Measurements from ENCODE around the gene GAGE12E. TPM values are rescaled to one million over a fixed set of nuclear protein-coding genes. Genes with fewer than 3 reads are reported as not detected.
"Not testable (repeated sequence)": the region's sequence is repeated elsewhere in the genome, so short reads cannot be mapped to it uniquely, and the experiment has no call there.

GAGE12E gene, protein sequence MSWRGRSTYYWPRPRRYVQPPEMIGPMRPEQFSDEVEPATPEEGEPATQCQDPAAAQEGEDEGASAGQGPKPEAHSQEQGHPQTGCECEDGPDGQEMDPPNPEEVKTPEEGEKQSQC
- polyA plus RNA-seq (2014; cell fraction: cytosol; rRNA removed) = not detected in 2 replicates
- not detected in 2 replicates for polyA plus RNA-seq (2014; cell fraction: nucleus; rRNA removed)

DNA sequence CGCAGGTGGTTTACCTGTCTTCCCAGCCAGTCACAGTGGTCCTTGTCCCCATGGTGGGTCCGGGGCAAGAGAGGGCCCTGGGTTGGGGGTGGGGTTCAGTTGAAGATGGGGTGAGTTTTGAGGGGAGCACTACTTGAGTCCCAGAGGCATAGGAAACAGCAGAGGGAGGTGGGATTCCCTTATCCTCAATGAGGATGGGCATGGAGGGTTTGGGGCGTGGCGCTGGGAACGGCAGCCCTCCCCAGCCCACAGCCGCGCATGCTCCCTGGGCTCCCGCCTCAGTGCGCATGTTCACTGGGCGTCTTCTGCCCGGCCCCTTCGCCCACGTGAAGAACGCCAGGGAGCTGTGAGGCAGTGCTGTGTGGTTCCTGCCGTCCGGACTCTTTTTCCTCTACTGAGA lies at the start of gene GAGE12E:
TSS of gene GAGE12E (plus strand) at position 301 of the 400 bp plus-strand sequence. CDS start 1,155 bp downstream, outside the sequence.
- not testable (repeated sequence) for DNase-seq (ENCODE audit: low spot score)

DNA sequence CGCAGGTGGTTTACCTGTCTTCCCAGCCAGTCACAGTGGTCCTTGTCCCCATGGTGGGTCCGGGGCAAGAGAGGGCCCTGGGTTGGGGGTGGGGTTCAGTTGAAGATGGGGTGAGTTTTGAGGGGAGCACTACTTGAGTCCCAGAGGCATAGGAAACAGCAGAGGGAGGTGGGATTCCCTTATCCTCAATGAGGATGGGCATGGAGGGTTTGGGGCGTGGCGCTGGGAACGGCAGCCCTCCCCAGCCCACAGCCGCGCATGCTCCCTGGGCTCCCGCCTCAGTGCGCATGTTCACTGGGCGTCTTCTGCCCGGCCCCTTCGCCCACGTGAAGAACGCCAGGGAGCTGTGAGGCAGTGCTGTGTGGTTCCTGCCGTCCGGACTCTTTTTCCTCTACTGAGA lies 19.2 kb upstream of the GAGE12E start, which contains the start of gene GAGE12C:
TSS of gene GAGE12C (plus strand) at position 301 of the 400 bp plus-strand sequence. CDS start 1,155 bp downstream, outside the sequence.
- DNase-seq (ENCODE audit: low spot score) = not testable (repeated sequence)

DNA sequence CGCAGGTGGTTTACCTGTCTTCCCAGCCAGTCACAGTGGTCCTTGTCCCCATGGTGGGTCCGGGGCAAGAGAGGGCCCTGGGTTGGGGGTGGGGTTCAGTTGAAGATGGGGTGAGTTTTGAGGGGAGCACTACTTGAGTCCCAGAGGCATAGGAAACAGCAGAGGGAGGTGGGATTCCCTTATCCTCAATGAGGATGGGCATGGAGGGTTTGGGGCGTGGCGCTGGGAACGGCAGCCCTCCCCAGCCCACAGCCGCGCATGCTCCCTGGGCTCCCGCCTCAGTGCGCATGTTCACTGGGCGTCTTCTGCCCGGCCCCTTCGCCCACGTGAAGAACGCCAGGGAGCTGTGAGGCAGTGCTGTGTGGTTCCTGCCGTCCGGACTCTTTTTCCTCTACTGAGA lies 9.7 kb upstream of the GAGE12E start, which contains the start of gene GAGE12D:
TSS of gene GAGE12D (plus strand) at position 301 of the 400 bp plus-strand sequence. CDS start 1,155 bp downstream, outside the sequence.
- not testable (repeated sequence) for DNase-seq (ENCODE audit: low spot score)

DNA sequence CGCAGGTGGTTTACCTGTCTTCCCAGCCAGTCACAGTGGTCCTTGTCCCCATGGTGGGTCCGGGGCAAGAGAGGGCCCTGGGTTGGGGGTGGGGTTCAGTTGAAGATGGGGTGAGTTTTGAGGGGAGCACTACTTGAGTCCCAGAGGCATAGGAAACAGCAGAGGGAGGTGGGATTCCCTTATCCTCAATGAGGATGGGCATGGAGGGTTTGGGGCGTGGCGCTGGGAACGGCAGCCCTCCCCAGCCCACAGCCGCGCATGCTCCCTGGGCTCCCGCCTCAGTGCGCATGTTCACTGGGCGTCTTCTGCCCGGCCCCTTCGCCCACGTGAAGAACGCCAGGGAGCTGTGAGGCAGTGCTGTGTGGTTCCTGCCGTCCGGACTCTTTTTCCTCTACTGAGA lies 9.5 kb downstream of the GAGE12E start, which contains the start of gene GAGE12F:
TSS of gene GAGE12F (plus strand) at position 301 of the 400 bp plus-strand sequence. CDS start 1,155 bp downstream, outside the sequence.
- DNase-seq (ENCODE audit: low spot score) = not testable (repeated sequence)

DNA sequence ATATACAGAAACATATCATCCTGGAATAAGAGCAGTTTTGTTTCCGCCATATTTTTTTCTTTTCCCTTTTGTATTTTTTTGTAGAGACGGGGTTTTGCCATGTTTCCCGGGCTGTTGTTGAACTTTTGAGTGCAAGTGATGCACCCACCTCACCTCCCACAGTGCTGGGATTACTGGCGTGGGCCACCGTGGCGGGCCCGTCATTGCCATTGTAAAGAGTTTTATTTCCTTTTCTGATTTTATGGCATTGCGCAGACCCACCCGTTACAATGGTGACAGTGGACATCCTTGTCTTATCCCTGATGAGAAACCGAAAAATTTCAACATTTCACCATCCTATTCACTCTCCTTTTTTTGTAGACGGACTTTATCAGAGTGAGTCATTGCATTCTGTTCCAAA lies 17.6 kb downstream of the GAGE12E start:
- not testable (repeated sequence) for DNase-seq (ENCODE audit: low spot score)

DNA sequence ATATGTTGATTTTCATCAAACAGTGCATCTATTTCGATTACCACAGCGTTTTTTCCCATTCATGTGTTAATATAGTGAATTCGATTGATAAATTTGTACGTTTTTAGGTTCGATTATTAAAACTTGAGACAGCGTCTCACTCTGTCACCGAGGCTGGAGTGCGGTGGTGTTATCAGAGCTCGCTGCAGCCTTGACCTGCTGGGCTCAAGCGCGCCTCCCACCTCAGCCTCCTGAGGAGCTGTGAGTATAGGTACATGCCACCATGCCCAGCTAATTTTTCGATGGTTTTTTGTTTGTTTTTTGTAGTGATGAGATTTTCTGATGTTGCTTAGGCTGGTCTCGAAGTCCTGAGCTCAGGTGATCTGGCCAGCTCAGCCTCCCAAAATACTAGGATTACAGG lies 18.1 kb downstream of the GAGE12E start:
- not testable (repeated sequence) for DNase-seq (ENCODE audit: low spot score)

DNA sequence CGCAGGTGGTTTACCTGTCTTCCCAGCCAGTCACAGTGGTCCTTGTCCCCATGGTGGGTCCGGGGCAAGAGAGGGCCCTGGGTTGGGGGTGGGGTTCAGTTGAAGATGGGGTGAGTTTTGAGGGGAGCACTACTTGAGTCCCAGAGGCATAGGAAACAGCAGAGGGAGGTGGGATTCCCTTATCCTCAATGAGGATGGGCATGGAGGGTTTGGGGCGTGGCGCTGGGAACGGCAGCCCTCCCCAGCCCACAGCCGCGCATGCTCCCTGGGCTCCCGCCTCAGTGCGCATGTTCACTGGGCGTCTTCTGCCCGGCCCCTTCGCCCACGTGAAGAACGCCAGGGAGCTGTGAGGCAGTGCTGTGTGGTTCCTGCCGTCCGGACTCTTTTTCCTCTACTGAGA lies 19.0 kb downstream of the GAGE12E start, which contains the start of gene GAGE12G:
TSS of gene GAGE12G (plus strand) at position 301 of the 400 bp plus-strand sequence. CDS start 1,155 bp downstream, outside the sequence.
- not testable (repeated sequence) for DNase-seq (ENCODE audit: low spot score)

DNA sequence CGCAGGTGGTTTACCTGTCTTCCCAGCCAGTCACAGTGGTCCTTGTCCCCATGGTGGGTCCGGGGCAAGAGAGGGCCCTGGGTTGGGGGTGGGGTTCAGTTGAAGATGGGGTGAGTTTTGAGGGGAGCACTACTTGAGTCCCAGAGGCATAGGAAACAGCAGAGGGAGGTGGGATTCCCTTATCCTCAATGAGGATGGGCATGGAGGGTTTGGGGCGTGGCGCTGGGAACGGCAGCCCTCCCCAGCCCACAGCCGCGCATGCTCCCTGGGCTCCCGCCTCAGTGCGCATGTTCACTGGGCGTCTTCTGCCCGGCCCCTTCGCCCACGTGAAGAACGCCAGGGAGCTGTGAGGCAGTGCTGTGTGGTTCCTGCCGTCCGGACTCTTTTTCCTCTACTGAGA lies 28.6 kb downstream of the GAGE12E start, which contains the start of gene GAGE12H:
TSS of gene GAGE12H (plus strand) at position 301 of the 400 bp plus-strand sequence. CDS start 1,155 bp downstream, outside the sequence.
- not testable (repeated sequence) for DNase-seq (ENCODE audit: low spot score)

DNA sequence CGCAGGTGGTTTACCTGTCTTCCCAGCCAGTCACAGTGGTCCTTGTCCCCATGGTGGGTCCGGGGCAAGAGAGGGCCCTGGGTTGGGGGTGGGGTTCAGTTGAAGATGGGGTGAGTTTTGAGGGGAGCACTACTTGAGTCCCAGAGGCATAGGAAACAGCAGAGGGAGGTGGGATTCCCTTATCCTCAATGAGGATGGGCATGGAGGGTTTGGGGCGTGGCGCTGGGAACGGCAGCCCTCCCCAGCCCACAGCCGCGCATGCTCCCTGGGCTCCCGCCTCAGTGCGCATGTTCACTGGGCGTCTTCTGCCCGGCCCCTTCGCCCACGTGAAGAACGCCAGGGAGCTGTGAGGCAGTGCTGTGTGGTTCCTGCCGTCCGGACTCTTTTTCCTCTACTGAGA lies 38.1 kb downstream of the GAGE12E start, which contains the start of gene GAGE2A:
TSS of gene GAGE2A (plus strand) at position 301 of the 400 bp plus-strand sequence. CDS start 1,155 bp downstream, outside the sequence.
- DNase-seq (ENCODE audit: low spot score) = not testable (repeated sequence)

DNA sequence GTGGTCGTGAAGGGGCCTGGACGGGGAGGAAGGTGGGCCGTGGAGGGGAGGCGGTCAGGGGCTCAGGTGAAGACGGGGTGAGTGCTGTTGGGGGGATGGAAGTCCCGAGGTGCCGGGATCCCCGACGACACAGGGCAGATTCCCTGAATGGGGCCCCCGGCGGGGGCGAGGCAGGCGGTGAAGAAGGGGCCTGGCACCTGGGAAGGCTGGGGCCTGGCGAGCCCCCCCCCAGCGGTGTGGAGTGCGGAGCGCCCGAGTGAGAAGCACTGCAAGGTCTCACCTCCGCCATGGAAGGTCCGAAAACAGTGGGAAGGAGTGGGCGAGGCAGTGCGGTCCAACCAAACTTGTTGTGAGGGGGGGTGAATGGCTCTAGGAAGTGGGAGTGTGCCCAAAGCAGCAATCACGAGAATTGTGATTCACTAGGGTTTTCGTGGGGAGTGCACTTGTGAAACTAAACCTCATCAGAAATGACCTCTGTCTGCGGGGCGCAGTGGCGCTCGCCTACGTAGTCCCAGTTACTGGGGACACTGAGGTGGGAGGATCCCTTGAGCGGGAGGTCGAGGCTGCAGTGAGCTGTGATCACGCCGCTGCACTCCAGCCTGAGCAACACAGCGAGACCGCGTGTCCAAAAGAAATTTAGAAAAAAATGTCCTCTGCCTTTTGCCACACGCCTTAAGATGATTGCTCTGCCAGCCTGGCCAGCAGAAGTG lies 38.8 kb downstream of the GAGE12E start:
- not testable (repeated sequence) for DNase-seq (ENCODE audit: low spot score)

DNA sequence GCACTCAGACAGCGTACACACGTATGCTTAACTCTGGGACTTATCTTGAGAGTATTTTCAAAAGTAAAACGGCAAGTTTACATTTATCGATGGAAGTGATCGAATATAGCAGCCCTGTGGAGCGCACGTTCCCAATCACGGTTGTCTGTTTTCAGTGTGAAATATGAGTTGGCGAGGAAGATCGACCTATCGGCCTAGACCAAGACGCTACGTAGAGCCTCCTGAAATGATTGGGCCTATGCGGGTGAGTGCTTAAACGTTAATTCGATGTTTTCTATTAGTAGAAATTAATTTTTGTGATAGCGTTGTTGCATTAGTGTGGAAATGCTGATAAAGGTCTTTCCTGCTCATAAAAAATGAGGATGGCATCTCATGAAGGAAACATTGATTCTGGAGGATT lies 39.4 kb downstream of the GAGE12E start:
- not testable (repeated sequence) for DNase-seq (ENCODE audit: low spot score)

DNA sequence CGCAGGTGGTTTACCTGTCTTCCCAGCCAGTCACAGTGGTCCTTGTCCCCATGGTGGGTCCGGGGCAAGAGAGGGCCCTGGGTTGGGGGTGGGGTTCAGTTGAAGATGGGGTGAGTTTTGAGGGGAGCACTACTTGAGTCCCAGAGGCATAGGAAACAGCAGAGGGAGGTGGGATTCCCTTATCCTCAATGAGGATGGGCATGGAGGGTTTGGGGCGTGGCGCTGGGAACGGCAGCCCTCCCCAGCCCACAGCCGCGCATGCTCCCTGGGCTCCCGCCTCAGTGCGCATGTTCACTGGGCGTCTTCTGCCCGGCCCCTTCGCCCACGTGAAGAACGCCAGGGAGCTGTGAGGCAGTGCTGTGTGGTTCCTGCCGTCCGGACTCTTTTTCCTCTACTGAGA lies 47.6 kb downstream of the GAGE12E start, which contains the start of gene GAGE1:
TSS of gene GAGE1 (plus strand) at position 301 of the 400 bp plus-strand sequence. CDS start 1,155 bp downstream, outside the sequence.
- DNase-seq (ENCODE audit: low spot score) = not testable (repeated sequence)

Small RNA genes within 50 kb of the gene (small RNA-seq; reads per million reads assigned to genes)
- 0 reads per million in 2 experiments for gene GAGE12B

Measured in SK-N-DZ (cell line).